A172 (cell line): Measurements from ENCODE around the gene CAPN1. TPM values are rescaled to one million over a fixed set of nuclear protein-coding genes. Genes with fewer than 3 reads are reported as not detected.

Source experiments
- DNase-seq: peaks from one replicate; pipeline ENCODE4 v3.0.0-alpha.2; 2015; ENCODE audit warnings: low spot score
- total RNA-seq: library from RNA; depleted of rRNA; stranded (reverse); fragments of >200 nt; shearing (Covaris generic); gene quantifications from 2 replicates; pipeline ENCODE4 v1.2.3, GENCODE V29; 2014; rRNA removed

CAPN1 gene
- total RNA-seq, 1 experiment from 2014 or later = 156 TPM

DNA sequence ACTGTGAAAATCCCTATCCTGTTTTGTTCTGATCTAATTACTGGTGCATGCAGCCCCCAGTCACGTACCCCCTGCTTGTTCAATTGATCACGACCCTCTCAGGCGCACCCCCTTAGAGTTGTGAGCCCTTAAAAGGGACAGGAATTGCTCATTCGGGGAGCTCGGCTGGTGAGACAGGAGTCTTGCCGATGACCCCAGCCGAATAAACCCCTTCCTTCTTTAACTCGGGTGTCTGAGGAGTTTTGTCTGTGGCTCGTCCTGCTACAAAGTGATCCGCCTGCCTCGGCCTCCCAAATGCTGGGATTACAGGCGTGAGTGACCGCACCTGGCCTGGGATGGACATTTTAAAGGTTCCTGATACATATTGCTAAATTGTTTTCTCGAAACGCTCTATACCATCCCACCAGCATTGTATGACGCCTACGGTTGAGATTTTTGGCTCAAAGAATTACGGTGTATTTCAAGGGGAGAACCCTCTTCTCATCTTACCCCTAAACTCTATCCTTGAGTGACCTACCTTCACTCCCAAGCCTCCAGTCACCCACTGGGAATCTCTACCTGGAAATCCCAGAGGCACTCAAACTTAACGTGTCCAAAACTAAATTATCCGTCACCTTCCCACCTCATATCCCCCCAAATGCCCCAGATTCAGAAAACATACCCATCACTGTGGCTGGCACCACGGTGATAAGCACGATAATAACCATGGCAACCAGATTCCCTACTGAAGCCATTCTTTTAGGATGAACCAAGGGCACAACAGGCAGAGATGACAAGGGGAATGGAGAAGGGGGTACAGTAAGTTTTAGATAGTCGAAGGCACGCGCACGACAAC is 79.2 kb downstream of the CAPN1 start:
- DNase-seq = no peak

Other genes with a start within 250 kb of the CAPN1 start
- not detected in 2 replicates for gene GPHA2, start 246.0 kb upstream of the CAPN1 start, total RNA-seq
- gene MAJIN, start 209.8 kb upstream of the CAPN1 start, total RNA-seq = not detected in 2 replicates
- 0.50 and 0.59 TPM in 2 replicates for gene BATF2, start 185.0 kb upstream of the CAPN1 start, total RNA-seq
- 170 and 196 TPM in 2 replicates for gene ARL2, start 167.8 kb upstream of the CAPN1 start, total RNA-seq
- gene SNX15, start 154.5 kb upstream of the CAPN1 start, total RNA-seq = 13.4 and 31.2 TPM in 2 replicates
- 44.0 and 52.3 TPM in 2 replicates for gene SAC3D1, start 140.7 kb upstream of the CAPN1 start, total RNA-seq
- not detected in 2 replicates for gene NAALADL1, start 123.4 kb upstream of the CAPN1 start, total RNA-seq
- gene CDCA5, start 97.9 kb upstream of the CAPN1 start, total RNA-seq = 40.0 and 49.5 TPM in 2 replicates
- gene ZFPL1, start 97.7 kb upstream of the CAPN1 start, total RNA-seq = 41.4 and 65.5 TPM in 2 replicates
- gene VPS51, start 85.7 kb upstream of the CAPN1 start, total RNA-seq = 51.1 and 208 TPM in 2 replicates
- gene TM7SF2, start 70.1 kb upstream of the CAPN1 start, total RNA-seq = 1.9 and 8.5 TPM in 2 replicates
- gene ZNHIT2, start 64.2 kb upstream of the CAPN1 start, total RNA-seq = 10.4 and 22.3 TPM in 2 replicates
- 286 and 528 TPM in 2 replicates for gene FAU, start 59.8 kb upstream of the CAPN1 start, total RNA-seq
- gene MRPL49, start 59.6 kb upstream of the CAPN1 start, total RNA-seq = 52.8 and 82.4 TPM in 2 replicates
- gene SYVN1, start 47.4 kb upstream of the CAPN1 start, total RNA-seq = 17.0 and 30.6 TPM in 2 replicates
- gene SPDYC, start 11.7 kb upstream of the CAPN1 start, total RNA-seq = not detected in 2 replicates
- gene POLA2, start 80.0 kb downstream of the CAPN1 start, total RNA-seq = 14.2 and 18.1 TPM in 2 replicates
- 1.7 and 5.3 TPM in 2 replicates for gene CDC42EP2, start 132.9 kb downstream of the CAPN1 start, total RNA-seq
- 37.9 and 57.0 TPM in 2 replicates for gene DPF2, start 151.9 kb downstream of the CAPN1 start, total RNA-seq
- gene TIGD3, start 172.8 kb downstream of the CAPN1 start, total RNA-seq = 2.0 and 3.5 TPM in 2 replicates
- 3.5 and 7.0 TPM in 2 replicates for gene SLC25A45, start 200.7 kb downstream of the CAPN1 start, total RNA-seq
- 21.5 and 36.9 TPM in 2 replicates for gene FRMD8, start 204.7 kb downstream of the CAPN1 start, total RNA-seq
- gene NEAT1, start 240.9 kb downstream of the CAPN1 start, total RNA-seq = 20.6 and 28.9 TPM in 2 replicates